DND-41 (cell line): Measurements from ENCODE around the gene PTPRJ.

Experiments
- ATAC-seq: fragments of 200-7000 bp; cut with Tn5 transposase; 3 replicates; pipeline ENCODE4 v1.9.1; 2021; ENCODE audit warnings: low read depth; ENCODE audit not compliant: insufficient read depth
- DNase-seq: peaks from one replicate; pipeline ENCODE4 v3.0.0-alpha.2; 2020
- H2AFZ ChIP-seq: 2 replicates; pipeline ENCODE4 v1.6.0; 2012; ENCODE audit warnings: low read depth, low read length
- H3K27ac ChIP-seq: 2 replicates; pipeline ENCODE4 v1.5.1; 2012; ENCODE audit warnings: low read length, inconsistent platforms
- H3K27me3 ChIP-seq: fragments of 200-600 bp; sonication (generic); 2 replicates; pipeline ENCODE4 v1.6.0; 2012; ENCODE audit warnings: low read length, mild to moderate bottlenecking, inconsistent platforms; ENCODE audit not compliant: insufficient read depth, poor library complexity
- H3K36me3 ChIP-seq: 2 replicates; pipeline ENCODE4 v1.5.1; 2012; ENCODE audit warnings: low read length, inconsistent platforms; ENCODE audit not compliant: insufficient read depth
- H3K4me1 ChIP-seq: 2 replicates; pipeline ENCODE4 v1.5.1; 2012; ENCODE audit warnings: mild to moderate bottlenecking, low read length; ENCODE audit not compliant: insufficient read depth
- H3K4me2 ChIP-seq: 2 replicates; pipeline ENCODE4 v1.6.0; 2012; ENCODE audit warnings: mild to moderate bottlenecking, moderate library complexity, low read length, inconsistent platforms; ENCODE audit not compliant: insufficient read depth
- H3K4me3 ChIP-seq, 2 experiments: fragments of 200-600 bp in 1 of 2; shearing (Covaris generic) in 1 of 2; 2 replicates each; pipeline ENCODE4 v1.5.1; 2012 to 2016; ENCODE audit warnings: inconsistent platforms in 2 of 2, low read length in 2 of 2, mild to moderate bottlenecking in 2 of 2, low read depth in 1 of 2, moderate library complexity in 1 of 2
- H3K79me2 ChIP-seq: 2 replicates; pipeline ENCODE4 v1.6.0; 2012; ENCODE audit warnings: low read length, inconsistent platforms; ENCODE audit not compliant: insufficient read depth
- H3K9ac ChIP-seq: 2 replicates; pipeline ENCODE4 v1.6.0; 2012; ENCODE audit warnings: low read depth, mild to moderate bottlenecking, inconsistent platforms, low read length, moderate library complexity
- H3K9me3 ChIP-seq: 2 replicates; pipeline ENCODE4 v1.5.1; 2012; ENCODE audit warnings: low read length, moderate library complexity, mild to moderate bottlenecking, inconsistent platforms; ENCODE audit not compliant: insufficient read depth, severe bottlenecking
- H4K20me1 ChIP-seq: 2 replicates; pipeline ENCODE4 v1.6.0; 2012; ENCODE audit warnings: low read length; ENCODE audit not compliant: insufficient read depth
- CTCF ChIP-seq: IDR thresholded peaks from 2 replicates; pipeline ENCODE4 v1.5.1; 2012; ENCODE audit warnings: borderline replicate concordance, low read length, moderate library complexity, mild to moderate bottlenecking; ENCODE audit not compliant: poor library complexity, severe bottlenecking; ENCODE audit errors: extremely low read depth
- EZH2 ChIP-seq: IDR thresholded peaks from 3 replicates; pipeline ENCODE4 v1.6.1; 2012; ENCODE audit warnings: borderline replicate concordance, low read depth, mild to moderate bottlenecking, moderate library complexity, low read length, inconsistent platforms; ENCODE audit not compliant: severe bottlenecking

The PTPRJ gene

GRCh38 chr11:48073031-48073861 lies 92.9 kb downstream of the PTPRJ start:
- no peak overlapping the region for H3K27ac ChIP-seq
- no peaks in the 10 kb centered on the region for H3K9me3 ChIP-seq
- no peak overlapping the region for H2AFZ ChIP-seq
- ATAC-seq = no peak
- DNase-seq = no peak
- no peaks in the 10 kb centered on the region for H3K27me3 ChIP-seq
- no peaks in the 10 kb centered on the region for H3K79me2 ChIP-seq
- no peak overlapping the region for H3K4me3 ChIP-seq
- TF ChIP-seq EZH2 (no peak), CTCF (no peak)
- H3K9ac ChIP-seq = no peak overlapping the region
- H3K36me3 ChIP-seq = no peaks in the 10 kb centered on the region
- H3K4me1 ChIP-seq = no peaks in the 10 kb centered on the region
- H3K4me2 ChIP-seq = no peak overlapping the region
- H4K20me1 ChIP-seq = no peaks in the 10 kb centered on the region

- H3K36me3 ChIP-seq = no peaks in the 10 kb centered on the region
- ATAC-seq (no peak), DNase-seq (no peak)
- H4K20me1 ChIP-seq = no peaks in the 10 kb centered on the region
- no peaks in the 10 kb centered on the region for H3K27me3 ChIP-seq
- no peak overlapping the region for H2AFZ ChIP-seq
- no peak overlapping the region for H3K9ac ChIP-seq
- no peak overlapping the region for H3K4me2 ChIP-seq
- TF ChIP-seq CTCF (no peak), EZH2 (no peak)
- H3K9me3 ChIP-seq = no peaks in the 10 kb centered on the region
- H3K4me1 ChIP-seq = no peaks in the 10 kb centered on the region
- H3K27ac ChIP-seq = no peak overlapping the region
- no peaks in the 10 kb centered on the region for H3K79me2 ChIP-seq
- no peak overlapping the region for H3K4me3 ChIP-seq
Observed at GRCh38 chr11:48074425-48075181, 94.2 kb downstream of the PTPRJ start.

- H4K20me1 ChIP-seq = no peaks in the 10 kb centered on the region
- H3K4me3 ChIP-seq = no peak overlapping the region
- H3K4me2 ChIP-seq = no peak overlapping the region
- H3K9ac ChIP-seq = no peak overlapping the region
- H3K79me2 ChIP-seq = no peaks in the 10 kb centered on the region
- TF ChIP-seq EZH2 = no peak
- TF ChIP-seq CTCF = no peak
- no peaks in the 10 kb centered on the region for H3K36me3 ChIP-seq
- H2AFZ ChIP-seq = no peak overlapping the region
- H3K27me3 ChIP-seq = no peaks in the 10 kb centered on the region
- no peaks in the 10 kb centered on the region for H3K9me3 ChIP-seq
- no peaks in the 10 kb centered on the region for H3K4me1 ChIP-seq
- no peak overlapping the region for H3K27ac ChIP-seq
- DNase-seq (no peak), ATAC-seq (no peak)
Observed at GRCh38 chr11:48075637-48076036, 95.3 kb downstream of the PTPRJ start.
